HG03060 (cell line): ENCODE measurements around the gene LDAH.

Experiments
- ATAC-seq: cut with Tn5 transposase; IDR thresholded peaks from one replicate; pipeline ENCODE4 v1.9.1; 2021; ENCODE audit warnings: low read depth, moderate number of reproducible peaks; ENCODE audit not compliant: unreplicated experiment

LDAH gene

DNA sequence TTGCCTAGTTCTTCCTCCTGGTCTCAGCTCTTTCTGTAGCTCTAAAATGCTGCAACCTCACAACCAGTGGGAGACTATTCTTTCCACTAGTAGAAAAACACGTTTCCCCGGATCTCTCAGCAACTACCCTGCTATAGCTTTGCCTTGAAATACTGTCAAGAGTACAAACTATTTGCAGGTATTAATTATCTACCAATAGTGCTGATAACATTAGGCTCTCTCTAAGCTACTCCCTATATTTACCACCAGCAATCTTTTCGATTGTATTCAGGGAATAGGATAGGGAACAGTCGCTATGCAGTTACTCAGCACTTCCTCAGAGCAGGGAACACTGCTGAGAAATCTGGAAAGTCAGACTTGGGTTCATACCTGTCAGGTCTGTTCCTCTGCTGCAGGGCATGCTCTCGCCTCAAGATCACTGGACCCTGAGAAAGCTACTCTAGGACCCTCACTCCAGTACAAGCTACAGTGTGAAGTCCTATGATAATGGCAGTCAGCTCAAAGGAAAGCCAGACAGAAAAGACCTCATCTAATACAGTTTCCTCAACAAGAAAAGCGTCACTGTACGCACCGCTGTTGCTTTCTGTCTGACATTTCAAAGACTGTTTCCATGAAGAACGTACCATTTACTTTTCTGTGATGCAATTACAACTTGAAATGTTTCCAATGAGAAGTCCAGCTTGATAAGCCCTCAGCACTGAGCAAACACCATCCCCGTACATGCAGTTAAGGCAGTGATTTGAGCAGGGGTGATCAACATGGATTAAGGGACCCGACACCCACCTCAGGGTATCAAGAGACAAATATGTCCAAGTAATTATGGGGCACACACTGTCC is 133.3 kb downstream of the LDAH start:
- ATAC-seq, result no peak

DNA sequence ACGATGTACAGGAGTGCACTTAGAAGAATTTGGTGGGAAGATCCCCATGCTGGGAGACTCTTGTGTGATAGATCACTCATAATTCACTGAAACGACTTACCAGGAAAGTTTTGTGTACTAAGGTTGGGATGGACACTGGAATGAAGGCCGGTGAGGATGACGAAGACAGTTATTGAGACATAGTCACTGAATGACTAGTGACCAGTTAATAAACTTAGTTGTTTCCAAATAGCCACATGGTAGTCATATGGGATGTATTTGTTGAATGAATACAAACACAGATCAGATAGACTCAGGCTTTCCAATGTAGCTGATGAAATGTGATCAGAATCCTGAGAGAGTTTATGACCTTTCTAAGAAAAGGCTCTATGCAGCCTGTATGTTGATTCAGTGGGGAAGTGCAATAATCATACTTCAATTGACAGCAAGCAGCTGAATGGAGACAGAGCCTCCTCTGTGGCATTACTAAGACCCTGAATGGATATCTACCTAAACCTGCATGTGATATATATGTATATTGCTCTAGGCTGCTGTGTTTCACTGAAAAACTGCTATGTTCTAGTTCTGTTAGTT is 135.6 kb downstream of the LDAH start:
- no peak for ATAC-seq

DNA sequence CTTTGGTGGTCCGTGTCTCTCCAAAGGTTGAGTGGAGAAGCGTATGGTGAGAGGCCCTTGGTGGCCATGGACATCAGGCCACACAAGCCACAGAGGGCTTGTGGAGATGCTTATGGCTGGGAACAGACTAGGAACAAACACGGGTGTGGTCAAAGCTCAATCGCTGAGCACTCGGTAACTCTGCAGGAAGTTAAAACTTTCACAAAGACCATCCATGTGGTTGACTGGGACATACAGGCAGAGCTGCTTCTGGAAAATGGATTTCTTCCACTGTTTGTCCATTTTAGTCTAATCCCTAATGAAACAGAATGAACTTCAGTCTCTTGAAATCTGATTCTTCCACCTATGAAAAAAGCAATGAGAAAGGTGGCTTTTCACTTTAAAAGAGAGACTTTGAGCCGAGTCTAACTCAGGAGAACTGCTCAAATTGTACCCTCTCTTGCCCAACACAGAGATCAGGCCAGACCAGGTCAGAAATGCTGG is 138.3 kb downstream of the LDAH start:
- ATAC-seq, result no peak

DNA sequence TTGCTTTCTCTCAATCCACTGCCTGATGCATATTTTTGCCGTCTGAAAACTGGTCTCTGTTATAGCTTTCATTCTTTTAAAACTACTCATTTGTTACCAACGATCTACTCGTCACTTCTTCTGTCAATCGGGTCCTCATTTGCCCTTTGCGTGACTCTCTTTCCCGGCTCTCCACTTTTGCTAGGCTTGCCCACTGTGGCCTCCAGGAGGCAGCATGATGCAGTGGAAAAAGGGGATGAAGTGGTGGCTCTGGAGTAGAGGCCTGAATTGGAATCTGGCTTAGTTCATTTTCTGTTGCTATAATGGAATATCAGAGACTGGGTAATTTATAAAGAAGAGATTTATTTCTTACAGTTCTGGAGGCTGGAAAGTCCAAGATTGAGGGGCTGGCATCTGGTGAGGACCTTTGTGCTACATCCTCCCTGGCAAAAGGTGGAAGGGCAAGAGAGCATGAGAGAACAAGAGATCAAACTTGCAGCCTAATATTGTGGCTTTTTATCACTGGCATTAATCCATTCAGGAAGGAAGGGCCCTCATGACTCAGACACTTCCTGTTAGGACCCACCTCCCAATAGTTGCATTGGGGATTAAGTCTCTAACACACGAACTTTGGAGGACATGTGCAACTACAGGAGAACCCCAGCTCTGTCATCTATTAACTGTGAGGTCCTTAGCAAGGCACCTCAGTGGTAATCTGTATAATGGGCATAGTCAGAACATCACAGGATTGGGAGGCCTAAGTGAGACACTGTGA is 140.6 kb downstream of the LDAH start:
- ATAC-seq, result no peak

DNA sequence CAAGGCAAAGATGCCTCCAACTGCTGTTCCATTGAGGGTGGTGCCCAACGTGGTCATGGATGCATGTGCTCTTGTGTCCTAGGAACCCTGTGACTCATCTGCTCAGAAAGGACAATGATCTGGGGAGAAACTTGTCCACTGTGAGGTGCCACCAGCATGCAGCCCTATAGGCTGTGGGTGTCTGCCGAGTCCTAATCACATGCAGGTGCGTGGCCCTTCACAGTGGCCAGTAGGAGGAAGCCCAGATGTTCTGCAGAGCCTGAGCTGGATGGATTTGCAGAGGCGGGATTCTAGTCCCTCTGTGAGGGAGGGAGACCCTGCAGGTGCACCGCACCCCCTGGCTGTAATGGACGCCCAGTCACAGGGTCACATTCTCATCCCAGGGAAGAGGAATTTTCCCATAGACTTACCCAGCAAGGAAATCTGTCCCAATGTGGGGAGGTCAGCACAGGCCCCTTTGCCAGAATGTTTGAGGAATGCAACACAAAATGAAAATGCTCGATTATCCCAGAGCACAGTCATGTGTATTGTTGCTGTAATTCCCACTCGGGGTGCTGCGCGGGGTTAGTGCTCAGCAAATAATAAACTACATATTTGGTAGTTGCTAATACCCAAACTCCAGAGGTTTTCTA is 142.0 kb downstream of the LDAH start:
- no peak for ATAC-seq

DNA sequence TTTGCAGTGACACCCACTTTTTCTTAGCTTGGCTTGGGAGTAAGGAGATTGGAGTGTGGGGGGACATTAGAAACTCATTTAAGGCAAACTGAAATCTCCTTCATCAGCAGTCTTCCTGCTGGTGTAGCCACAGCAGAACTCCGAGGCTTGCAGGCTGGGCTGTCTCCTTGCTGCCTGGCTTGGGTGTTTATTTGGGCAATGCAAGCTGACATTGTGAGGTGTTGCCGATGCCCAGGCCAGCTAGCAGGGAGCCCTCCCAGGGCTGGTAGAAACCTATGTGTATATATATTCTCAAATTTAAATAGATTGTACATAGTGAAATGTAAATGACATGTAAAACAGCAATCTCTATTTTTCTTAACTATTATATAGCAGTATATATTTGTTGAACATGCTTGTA is 144.1 kb downstream of the LDAH start:
- ATAC-seq, result no peak

DNA sequence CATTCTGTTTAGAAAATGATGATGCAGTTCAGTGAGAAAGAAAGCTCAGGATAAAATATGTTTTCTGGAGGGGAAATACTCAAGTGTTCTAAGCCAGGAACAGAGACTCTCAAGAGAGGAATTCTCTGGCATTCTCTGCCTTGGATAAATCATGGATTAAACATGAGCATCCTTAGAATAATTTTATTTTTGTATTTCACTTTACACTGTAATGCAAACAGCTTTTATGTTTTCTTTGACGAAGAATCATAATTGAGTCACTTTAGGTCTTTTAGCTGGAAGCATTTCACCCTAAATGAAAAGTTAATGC is 144.9 kb downstream of the LDAH start:
- ATAC-seq, result no peak

DNA sequence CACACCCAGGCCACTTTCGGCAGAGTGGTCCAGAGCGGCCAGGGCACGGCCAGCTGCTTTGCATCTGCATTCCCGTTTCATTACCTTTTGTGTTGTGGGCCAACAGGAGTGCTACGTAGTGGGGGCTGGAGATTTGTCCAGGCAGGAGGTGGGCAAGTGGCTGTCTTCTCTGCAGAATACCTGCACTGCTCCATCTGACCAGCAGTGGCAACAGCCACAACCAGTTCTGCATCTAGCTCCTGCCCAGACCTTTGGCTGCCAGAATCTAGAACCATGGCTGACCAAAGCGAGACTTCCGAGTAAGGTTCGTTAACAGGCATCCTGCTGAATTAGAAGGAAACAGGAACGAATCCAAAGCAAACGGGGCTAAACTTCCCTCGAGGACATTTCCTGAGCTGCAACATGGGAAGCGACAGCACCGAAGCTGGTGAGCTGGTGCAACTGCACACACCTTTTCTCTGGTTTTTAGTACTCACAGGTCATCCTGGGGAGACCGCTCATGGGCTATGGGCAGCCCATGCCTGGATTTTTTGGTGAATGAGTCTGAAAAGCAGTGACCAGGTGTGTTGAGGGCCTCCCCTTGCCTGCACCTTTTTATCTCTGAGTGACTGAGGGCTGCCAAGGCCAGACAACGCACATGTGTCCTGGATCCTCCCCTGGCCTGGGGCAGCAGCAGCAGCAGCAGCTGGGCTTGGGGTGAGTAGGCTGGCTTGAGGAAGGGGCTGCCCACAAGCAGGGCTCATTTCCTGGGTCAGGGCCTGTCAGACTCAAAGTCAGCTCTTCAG is 145.4 kb downstream of the LDAH start:
- ATAC-seq, result peak; percentile 22

DNA sequence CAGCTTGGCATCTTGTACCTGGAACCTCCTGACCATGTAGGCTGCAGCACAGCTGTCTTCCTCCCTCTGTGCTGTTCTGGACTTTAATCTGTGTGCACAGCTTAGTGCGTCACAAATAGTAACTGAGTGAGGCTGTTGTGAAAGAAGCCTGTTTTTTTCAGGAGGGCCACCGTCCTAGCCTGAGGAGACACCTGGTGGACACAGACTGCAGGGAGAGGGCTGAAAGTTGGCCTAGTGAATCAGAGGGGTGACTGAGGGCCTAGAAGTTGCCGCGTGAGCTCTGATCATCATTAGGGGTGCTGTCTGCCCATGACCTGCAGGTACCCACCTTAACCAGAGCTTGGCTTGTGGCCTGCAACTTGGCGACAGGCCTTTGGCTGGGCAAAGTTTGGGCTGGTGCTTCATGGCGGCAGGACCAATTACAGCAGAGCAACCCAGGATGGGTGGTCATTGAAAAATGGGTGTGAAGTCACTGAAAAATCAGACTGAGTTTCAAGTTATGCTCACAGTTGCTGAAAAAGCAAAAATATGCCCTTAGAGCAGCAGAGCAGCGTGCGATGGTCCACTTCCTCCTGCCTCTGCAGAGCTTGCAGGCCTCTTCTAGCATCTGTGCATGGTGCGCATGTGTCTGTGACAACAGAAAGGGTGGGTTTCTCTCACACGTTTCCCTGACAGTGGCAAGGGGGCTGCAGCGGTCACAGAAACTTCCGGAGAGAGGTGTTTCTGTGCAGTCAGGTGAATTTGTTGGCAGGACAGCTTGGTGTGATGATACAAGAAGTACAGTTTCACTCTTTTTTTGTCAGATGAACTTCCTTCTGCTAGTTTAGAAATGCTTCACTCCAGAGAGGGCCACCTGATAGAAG is 146.3 kb downstream of the LDAH start:
- ATAC-seq, result peak; percentile 39

DNA sequence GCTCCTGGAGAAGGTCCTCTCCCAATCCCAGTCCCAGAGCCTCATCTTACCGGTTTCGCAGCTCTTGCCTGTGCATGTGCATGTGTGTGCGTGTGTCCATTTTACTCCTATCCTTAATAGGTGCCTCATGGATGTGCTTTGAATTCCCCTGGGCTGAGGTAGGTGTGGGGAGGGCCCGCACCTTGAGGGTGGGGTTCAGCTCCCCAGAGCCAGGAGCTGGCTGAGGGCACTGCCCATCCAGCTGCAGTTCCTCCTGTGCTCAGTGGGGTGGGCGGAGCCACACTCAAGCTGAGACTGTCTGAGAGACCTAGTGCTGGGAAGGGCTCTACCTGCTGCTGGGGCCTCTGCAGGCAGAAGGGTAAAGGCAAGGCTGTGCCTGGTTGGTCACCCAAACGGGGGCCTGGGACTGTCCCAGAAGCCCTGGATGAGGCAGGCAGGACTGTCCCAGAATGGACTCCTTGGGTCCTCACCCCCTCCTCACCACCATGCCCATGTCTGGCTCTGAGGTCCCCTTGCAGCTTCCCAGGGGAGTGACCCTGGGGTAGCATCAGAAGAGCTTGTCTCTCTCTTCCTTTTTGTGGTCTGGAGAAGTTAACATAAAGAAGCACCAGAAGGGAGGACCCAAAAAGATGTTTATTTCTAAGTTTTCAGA is 147.1 kb downstream of the LDAH start:
- peak; percentile 42 for ATAC-seq

DNA sequence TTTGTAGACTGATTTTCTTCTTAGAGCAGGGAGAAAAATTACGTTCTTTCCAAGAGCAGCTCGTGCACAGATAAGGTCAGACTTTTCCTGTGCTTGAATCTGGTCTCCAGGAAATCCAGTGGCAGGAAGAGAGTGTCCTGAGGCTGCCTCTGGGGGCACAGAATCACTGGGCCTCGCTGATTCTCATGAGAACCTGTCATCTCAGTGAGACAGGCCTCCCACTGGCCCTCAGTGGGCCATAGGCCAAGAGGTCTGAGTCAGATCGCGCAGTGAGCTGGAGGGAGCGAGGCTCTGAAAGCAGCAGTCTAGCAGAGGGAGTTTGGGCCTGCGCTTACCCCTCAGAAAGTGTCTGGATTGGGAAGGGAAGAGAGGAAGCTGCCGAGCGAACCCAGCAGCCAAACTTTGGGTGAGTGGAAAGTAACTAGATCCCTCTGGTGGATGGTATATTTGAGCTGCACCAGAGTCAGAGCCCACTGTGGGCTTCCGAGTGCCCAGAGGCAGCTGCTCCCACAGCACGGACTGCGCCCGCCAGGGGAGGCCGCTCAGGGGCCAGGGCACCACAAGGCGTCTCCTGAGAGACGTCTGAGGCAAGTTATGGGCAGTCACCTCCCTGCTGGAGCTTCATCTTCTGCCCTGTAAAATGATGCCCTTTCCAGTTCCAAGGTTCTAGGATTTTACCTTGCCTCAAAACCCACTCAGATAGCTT is 147.8 kb downstream of the LDAH start:
- no peak for ATAC-seq

DNA sequence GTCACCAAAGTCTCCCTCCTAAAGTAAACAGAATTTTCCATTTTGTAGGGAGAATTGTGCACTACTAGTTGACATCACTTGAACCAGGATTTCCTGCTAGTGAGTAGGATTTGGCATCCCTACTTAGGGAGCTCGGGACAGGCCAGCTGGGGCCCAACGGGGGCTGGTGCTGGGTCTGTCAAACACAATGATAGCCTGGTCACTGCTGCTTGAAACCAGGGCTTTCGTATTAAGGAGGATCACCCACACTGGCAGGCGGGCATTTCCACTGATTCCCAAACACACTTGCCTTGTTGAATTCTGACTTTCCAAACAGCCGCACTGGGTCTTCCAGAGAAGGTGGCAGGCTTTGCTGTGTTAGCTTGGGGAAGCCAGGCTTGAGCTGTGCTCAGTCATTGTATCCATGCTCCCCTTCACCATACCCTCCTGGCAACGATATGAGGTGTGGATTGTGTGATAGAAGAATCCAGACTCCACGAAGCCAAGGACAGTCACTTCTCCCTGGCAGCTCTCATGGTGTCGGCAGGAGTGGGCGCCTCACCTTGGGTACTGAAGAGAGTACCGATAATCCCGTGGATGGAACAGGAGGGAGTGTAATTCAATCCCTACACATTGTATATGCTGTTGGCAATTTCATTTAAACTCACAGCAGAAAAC is 148.5 kb downstream of the LDAH start:
- no peak for ATAC-seq

DNA sequence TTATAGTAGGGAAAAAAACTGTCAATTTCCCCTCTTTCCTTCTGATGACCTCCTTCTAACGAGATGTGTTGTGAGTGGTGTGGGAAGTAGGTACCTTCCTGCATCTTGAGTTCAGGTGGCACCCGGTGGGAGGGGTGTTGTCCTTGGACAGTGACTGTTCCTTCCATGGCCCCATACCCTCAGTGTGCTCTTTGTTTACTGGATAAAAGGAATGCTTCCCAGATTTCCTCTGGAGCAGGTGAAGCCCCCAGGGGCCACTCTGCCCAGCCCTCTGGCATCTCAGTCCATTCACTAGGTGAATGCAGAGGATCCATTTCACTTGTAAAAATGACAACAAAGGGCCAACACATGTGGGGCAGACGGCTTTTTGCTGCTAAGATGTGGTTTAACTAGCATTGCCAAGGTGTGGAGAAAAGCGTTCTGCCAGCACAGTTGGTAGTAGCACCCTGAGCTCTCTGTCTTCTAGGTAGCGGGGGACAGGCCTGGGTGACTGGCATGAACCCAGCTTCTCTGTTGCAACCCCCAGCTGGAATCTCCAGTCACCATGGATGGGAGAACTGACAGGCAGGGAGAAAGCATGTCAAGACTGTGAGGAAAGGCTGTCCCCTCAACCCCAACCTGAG is 149.1 kb downstream of the LDAH start:
- no peak for ATAC-seq

DNA sequence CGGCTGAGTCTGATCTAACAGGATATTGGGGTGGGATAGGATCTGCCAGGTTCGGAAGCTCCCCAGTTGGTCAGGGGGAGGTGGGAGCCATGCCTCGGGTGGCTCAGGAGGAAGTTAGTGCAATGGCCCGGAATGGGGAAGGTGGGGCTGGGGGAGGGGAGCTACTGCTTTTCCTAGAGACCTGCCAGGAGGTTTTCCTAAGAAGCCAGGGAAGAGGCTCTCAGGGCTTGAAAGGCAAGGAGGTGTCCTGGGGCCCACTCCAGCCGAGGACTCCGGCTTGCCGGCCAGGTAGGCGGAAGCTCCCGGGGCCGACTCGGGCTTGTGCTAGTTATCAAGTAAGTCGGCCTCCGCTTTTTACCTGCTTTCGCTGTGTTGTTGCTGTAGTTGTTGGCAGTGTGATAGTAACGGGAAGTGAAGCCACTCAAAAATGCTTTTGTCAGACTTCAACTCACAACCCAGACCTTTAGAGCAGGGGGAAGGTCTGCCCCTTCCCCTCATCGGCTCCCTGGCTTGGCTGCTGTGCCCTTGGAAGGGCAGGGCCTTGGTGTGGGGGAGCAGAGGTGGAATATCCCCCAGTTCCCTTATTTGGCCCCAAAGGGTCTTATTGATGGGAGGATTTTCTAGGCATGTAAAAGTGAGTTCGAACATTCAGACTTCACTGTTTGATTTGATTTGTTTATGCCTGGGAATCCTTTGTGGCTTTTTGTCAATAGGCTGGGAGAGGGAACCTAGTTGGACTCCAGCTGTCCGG is 150.5 kb downstream of the LDAH start:
- ATAC-seq, result no peak

DNA sequence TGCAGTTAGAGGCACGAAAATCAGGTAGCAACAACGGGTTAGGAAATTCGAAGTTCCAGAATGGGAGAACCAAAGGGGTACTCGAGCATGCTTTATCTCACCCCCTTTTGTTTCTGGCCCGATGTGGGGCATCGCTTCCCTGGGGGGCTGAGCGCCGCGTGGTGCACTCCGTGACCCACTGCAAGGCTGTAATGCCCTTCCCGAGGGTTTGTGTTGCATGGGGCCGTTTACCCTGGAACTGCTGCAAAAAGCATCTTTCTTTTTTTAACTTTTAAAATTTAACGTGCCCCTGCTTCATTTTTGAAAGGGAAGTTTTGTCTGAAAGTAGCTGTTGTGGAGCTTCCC is 151.2 kb downstream of the LDAH start:
- ATAC-seq, result no peak

DNA sequence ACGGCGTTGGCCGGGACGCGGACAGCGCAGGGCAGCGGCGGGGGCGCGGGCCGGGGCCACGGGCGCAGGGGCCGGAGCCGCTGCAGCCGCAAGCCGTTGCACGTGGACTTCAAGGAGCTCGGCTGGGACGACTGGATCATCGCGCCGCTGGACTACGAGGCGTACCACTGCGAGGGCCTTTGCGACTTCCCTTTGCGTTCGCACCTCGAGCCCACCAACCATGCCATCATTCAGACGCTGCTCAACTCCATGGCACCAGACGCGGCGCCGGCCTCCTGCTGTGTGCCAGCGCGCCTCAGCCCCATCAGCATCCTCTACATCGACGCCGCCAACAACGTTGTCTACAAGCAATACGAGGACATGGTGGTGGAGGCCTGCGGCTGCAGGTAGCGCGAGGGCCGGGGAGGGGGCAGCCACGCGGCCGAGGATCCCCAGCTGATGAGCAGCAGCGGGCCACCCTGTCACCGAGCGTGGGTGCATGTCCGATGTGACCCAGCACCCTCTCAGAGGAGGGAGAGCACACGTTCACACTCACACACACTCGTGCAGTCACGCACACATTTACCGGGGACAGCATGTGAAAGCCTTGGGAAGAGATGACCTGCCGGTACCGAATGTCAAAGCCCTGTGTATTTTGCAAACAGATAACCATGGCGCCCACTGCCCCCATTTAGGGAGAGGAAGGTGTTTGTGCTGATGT is 151.7 kb downstream of the LDAH start:
- ATAC-seq, result no peak
